ENCODE results near the gene SEL1L3.

DNA sequence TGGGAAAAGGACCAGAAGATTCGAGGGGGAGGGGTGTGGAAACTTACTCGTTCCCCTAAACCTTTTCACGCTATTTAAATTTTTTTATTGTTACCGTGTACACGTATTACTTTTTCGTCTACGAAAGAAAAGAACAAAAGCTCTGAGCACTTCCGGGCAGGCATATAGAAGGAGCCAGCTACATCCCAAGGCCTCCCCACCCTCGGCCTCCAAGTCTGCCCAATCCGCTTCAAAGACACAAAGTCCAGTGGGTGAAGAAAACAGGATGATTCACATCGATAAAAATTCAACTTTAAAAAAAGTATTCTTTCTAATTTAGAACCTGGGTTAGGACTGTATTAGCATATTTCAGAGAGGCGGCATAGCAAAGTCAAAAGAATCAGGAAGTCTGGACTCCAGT is 23.1 kb downstream of the SEL1L3 start:
- no peak for TF ChIP-seq POLR2A (IDR thresholded peaks at IDR 0.05; ENCODE audit: low read length)
- no peak for TF ChIP-seq GATA1 (IDR thresholded peaks at IDR 0.05; ENCODE audit: low read depth, low read length)
